Myocyte (in vitro differentiated cells): ENCODE measurements around the gene RIOK2. TPM values are rescaled to one million over a fixed set of nuclear protein-coding genes. Genes with fewer than 3 reads are reported as not detected.

Experiments
- DNase-seq: peaks from one replicate; pipeline ENCODE4 v3.0.0-alpha.2; 2012; ENCODE audit warnings: low read depth
- total RNA-seq: library from RNA; depleted of rRNA; stranded (reverse); fragments of >200 nt; gene quantifications from 2 replicates; pipeline ENCODE4 v1.2.3, GENCODE V29; 2014

Gene RIOK2
- total RNA-seq, 1 donor from 2014 or later = 30.1 TPM

GRCh38 chr5:97127727-97128126 is 55.3 kb downstream of the RIOK2 start:
- no peak for DNase-seq

GRCh38 chr5:97125125-97125683 is 57.8 kb downstream of the RIOK2 start:
- DNase-seq = no peak

GRCh38 chr5:97124335-97124734 is 58.7 kb downstream of the RIOK2 start:
- DNase-seq = no peak

- DNase-seq = no peak
Observed at GRCh38 chr5:97121848-97122247, 61.2 kb downstream of the RIOK2 start.

GRCh38 chr5:97120195-97120594 is 62.9 kb downstream of the RIOK2 start:
- no peak for DNase-seq

GRCh38 chr5:97119007-97119390 is 64.0 kb downstream of the RIOK2 start:
- no peak for DNase-seq

- no peak for DNase-seq
Observed at GRCh38 chr5:97118261-97119006, 64.6 kb downstream of the RIOK2 start.

- DNase-seq = no peak
Observed at GRCh38 chr5:97115932-97116331, 67.1 kb downstream of the RIOK2 start.

GRCh38 chr5:97112230-97112629 is 70.8 kb downstream of the RIOK2 start:
- no peak for DNase-seq

- DNase-seq = no peak
Observed at GRCh38 chr5:97111616-97112015, 71.4 kb downstream of the RIOK2 start.

GRCh38 chr5:97111004-97111403 is 72.0 kb downstream of the RIOK2 start:
- no peak for DNase-seq

Other genes with a start within 250 kb of the RIOK2 start
- 40.5 and 41.4 TPM in 2 replicates for gene LNPEP, start 247.2 kb downstream of the RIOK2 start, total RNA-seq
- not detected in 2 replicates for gene LIX1, start 40.6 kb downstream of the RIOK2 start, total RNA-seq